HG03571 (cell line): ENCODE results near the gene TCHP.
"Not testable (repeated sequence)": the region's sequence is repeated elsewhere in the genome, so short reads cannot be mapped to it uniquely, and the experiment has no call there.

Experiments used
- ATAC-seq: cut with Tn5 transposase; IDR thresholded peaks from one replicate; pipeline ENCODE4 v1.9.1; 2021; ENCODE audit not compliant: unreplicated experiment

TCHP gene

DNA sequence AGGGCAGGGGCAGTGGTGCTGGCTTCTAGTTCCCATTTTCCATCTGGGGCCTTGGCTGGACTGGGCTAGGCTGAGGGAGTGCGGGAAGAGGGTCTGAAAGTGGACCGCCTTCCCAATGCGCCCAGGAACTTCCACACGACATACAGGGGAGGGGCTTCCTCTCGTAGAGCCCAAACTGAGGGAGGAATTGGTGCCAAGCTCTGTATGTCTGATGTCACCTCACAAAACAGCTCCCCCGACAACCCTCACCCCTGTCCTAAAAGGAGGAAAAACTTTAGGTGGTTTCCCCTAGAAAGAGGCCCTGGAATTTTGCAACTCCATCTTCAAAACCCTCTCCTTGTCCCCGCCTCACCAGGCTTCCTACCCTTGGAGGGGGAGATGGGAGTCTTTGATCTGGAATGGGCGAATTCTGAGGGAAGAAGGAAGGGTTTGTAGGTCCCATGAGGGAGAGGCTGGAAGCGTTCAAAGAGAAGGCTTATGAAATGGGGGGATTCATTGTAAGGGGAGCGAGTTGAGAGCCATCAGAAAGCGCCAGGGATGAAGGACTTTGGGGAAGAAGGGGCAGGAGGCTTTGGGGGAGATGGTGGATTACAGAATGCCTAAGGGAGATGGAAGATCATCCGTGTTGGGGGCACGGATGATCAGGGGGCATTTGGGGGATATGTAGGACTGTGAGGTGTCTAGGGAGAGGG is 20.6 kb upstream of the TCHP start:
- no peak for ATAC-seq

DNA sequence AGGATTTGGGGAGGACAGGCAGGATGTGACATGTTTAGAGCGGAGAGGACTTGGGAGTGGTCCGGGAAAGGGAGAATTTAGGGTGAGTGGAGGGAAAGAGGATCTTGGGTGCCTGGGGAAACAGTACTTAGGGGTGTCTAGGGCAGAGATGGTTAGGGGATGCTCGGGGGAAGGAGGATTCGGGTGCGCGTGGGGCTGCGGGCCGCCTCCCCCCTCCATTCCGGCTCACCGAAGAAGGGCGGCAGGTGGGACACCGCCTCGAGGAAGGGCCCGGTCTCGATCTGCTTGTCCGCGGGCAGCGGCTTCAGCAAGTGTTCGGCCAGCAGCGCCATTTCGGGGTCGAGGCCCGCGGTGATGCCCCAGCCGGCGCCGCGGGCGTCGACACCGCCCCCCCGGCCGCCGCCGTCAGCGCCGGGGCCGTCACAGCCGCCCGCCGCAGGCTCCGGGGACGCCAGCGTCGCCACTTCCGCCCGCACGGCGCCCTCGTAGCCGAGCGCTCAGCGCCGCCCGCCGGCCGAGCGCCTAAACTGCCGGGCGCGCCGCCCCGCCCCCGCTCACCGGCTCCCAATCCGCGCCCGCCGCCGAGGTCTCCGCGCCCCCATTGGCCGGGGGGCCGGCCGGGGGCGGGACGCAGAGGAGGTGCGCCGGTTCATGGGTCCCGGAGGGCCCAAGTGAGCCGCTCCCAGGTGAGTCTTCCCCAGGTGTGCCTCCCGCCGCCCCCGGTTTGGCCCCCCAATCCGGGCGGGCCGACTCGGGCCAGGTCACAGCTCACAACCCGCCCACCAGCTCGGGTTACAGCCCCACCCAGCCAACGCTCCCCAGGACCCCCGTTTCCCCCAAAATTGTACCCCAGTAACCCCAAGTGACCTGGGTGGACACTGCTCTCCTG is 19.8 kb upstream of the TCHP start, which contains the start of gene GLTP:
TSS of gene GLTP (minus strand) at position 499 of the 889 bp plus-strand sequence. CDS start at position 332, 167 bp downstream.
- peak; percentile 93 for ATAC-seq

DNA sequence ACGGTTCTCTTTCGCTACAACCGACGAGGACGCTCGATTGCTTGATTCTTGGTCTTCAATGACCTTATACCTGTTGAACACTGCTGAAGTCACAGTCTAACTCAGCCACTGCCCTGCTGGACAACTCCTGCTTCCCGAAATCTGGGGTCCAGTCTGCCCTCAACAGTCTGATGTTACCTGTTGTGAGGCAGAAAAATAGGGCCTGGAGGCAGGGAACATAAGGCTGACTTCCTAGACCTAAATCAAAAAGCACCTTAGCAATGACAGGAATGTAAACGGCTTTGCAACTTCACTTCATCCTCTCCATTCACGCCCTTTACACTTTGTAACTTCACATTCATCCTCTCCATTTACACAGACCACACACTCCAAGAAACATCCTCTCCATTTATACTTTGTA is 19.1 kb upstream of the TCHP start:
- no peak for ATAC-seq

DNA sequence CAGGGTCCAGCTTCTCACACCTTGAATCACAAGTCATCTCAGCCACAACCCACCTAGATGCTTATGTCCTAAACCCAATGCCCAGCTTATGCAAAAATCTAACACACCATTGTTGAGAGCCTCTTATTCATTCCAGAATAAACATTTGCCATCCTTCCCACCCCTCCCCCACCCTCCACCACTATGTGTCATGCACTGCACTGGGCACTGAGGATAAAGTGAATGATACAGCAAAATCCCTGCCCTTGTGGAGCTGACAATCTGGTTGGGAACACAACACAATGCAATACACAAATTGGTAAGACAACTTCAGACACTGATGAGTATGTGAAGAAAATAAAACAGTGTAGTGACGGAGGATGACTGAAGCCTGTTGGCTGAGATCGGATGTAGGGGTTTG is 18.3 kb upstream of the TCHP start:
- no peak for ATAC-seq

DNA sequence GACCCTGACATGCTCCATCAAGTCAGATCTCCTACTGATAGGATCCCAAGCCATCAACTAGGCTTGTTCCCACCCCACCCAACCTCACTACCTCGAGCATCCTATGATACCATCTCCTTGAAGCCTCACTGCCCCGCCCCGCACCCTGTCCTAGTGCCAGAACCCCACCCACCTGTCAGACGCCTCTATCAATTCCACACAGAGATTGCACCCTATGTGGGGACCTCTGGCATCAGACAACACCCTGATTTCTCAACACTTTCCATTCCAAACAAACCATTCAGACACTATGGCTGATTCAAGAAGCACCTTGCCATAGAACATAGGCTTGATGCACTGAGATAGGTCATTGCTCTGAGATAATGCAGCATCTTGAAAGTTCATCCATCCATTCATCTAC is 16.6 kb upstream of the TCHP start:
- no peak for ATAC-seq

DNA sequence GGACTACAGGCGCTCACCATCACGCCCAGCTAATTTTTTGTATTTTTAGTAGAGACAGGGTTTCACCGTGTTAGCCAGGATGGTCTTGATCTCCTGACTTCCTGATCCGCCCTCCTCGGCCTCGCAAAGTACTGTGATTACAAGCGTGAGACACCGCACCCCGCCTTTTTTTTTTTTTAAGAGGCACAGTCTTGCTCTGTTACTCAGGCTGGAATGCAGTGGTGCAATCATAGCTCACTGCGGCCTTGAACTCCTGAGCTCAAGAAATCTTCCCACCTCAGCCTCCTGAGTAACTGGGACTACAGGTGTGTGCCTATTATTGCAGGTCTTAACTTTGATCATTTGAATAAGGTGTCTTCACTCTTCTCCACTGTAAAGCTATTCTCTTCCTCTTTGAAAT is 14.5 kb upstream of the TCHP start:
- no peak for ATAC-seq

DNA sequence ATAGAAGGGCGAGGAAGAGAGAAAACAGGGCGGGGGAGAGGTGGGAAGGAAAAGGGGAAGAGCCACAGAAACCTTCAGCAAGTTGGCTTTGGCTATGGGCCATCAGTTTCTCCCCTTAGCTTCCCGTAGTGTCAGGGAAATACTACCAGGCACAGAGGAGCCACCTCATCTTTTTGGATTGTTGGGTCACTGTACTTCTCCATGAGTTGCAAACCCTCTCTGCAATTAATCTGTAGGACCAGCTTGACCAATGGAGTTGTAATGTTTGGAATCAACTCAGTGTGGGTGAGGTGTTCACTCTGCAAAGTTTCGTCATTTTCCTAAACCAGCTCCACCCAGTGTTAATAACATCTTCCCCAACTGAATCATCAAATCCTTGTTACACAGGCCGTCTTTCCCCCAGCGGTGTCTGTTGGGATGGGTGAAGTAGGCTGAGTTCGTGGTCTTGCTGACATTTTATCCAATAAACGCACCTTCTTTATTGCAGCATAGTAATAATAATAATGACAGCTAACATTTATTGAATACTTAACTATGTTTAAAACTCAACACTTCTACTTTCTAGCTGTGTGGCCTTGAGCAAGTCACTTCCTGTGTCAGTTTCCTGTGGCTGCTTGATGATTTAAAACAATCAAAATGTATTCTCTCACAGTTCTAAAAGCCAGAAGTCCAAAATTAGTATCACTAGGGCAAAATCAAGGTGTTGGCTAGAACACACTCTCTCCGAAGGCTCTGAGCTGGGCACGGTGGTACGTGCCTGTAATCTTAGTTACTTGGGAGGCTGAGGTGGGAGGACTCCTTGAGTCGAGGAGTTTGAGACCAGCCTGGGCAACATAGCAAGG is 11.7 kb upstream of the TCHP start:
- no peak for ATAC-seq

DNA sequence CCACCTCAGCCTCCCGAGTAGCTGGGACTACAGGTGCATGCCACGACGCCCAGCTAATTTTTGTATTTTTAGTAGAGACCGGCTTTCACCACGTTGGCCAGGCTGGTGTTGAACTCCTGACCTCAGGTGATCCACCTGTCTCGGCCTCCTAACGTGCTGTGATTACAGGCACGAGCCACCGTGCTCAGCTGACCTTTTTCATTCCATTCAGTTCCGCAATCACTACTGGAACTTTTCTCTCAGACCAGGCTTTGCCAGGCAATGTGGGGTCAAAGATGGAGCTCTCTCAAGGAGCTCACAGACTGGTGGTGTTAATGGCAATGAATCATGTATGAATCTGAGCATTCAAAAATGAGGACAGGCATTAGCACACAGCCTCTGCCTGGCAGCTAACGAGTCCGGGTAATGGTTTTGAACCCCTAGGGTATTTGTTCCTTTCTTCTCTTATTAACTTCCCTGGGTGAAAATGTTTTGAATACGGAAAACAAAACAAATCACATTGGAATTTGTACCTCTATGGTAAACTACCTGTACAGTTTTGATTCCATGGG is 9.4 kb upstream of the TCHP start:
- no peak for ATAC-seq

DNA sequence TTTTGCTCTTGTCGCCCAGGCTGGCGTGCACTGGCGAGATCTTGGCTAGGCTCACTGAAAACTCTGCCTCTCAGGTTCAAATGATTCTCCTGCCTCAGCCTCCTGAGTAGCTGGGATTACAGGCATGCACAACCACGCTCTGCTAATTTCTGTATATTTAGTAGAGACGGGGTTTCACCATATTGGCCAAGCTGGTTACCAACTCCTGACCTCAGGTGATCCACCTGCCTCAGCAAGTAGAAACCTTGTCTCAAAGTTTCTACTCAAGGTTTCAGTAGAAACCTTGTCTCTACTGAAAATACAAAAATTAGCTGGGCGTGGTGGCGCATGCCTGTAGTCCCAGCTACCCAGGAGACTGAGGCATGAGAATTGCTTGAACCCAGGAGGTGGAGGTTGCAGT is 8.3 kb upstream of the TCHP start:
- ATAC-seq = not testable (repeated sequence)

DNA sequence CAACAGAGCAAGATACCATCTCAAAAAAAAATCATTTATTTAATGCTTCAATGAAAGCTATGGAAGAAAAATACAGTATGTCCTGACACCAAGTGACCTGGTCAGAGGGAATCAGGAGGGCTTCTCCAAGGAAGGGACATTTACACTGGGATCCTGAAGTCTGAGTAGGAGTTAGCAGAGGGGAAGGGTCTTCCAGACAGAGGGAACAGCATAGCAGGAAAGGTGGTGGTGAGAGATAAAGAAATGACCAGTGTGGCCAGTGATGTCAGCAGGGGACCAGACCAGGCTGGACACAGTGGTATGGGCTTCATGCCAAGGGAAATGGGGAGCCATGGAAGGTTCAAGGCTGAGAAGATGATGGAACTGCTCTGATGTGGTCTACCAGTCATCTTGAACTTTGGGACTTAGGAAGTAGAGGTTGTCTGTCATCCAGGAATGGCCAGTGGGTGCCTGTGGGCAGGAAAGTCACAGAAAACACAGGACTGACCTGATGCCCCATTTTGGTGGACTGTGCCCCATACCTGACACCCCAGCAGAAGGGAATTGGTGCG is 7.8 kb upstream of the TCHP start:
- no peak for ATAC-seq

DNA sequence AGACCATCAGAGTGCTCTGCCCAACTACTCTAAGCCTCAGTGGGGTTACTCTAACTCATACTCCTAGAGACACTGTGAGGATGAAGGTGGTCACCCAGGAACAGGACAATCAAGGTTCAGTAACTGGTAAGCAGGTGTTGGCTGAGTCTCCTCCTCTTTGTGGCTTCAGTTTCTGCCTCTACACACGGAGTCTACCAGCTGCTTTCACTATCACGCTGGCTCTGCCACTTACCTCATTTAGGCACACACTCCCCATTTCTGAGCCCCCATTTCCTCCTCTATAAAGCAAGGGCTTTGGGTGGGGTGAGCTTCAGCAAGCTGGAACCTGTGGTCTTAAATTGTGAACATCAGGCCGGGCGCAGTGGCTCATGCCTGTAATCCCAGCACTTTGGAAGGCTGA is 7.3 kb upstream of the TCHP start:
- ATAC-seq = peak; percentile 58

DNA sequence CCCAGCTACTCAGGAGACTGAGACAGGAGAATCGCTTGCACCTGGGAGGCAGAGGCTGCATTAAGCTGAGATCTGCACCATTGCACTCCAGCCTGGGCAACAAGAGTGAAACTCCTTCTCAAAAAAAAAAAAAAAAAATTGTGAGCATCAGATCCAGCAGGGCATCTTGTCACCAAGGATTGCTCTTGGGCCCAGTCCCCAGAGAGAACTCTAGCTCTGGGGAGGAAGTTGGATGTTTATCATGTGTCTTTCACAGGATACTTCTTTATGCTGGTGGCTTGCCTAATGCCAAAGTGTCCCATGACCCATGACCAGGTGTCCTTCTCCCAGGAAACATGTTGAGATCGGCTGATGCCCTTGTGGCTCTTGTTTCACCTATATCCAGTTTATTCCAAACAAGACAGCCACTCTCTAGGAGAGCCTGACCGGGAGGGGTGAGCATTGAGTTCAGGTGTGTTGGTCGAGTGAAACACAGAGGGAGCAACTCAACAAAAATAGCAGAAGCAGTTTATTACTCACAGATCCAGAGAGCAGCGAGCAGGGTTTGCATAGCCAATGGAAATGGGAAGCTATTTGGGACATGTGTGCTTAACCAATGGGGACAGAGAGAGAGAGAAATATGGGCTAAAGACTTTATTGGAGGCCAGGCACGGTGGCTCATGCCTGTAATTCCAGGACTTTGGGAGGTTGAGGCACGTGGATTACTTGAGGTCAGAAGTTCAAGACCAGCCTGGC is 6.6 kb upstream of the TCHP start:
- no peak for ATAC-seq

DNA sequence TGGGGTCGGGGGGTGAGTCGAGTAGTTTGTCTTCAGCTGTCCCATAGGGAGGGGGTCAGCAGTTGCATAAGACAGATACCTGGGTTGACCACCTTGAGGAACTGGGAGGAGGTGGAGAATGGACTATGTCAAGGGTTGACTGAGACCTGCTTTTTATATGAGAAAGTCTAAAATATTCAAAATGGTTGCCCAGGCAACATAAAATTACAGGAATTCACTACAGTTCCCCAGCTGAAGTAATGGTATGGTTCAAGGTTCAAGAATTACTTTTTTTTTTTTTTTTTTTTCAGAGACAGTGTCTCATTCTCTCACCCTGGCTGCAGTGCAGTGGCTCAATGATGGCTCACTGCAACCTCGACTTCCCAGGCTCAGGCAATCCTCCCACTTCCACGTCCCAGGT is 5.1 kb upstream of the TCHP start:
- no peak for ATAC-seq

DNA sequence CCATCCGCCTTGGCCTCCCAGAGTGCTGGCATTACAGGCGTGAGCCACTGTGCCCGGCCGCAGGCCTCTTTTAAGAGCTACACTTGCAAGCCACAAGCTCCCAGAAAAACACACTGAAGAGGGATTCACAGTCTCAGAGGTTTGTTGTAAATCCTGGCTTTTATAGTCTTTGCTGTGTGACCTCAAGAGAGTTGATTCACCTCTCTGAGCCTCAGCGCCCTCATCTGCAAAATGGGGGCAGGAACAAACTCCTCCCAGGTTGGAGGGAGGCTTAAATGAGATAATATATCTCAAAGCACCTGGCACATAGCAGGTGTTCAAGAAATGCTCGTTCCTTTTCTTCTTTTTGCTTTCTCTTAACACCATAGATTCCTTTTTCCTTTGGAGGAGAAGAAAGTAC is 3.9 kb upstream of the TCHP start:
- no peak for ATAC-seq

DNA sequence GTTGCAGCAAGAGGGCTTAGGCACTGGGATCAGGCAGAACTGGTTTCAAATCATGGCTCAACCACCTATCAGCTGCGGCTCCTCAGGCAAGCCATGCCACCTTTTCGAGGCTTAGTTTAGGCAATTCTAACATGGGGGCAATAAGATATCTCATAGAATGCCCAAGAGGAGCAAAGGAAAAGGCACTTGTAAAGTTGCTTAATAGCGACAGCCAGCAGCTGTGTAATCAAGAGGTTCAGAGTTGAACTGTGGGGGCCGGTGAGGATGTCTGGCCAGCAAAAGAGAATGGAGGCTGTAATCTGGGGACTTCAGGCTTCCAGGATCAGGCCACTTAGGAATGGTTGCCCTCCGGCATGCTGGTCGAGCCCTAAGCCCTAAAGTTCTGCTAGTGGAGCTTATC is 3.0 kb upstream of the TCHP start:
- ATAC-seq = no peak

DNA sequence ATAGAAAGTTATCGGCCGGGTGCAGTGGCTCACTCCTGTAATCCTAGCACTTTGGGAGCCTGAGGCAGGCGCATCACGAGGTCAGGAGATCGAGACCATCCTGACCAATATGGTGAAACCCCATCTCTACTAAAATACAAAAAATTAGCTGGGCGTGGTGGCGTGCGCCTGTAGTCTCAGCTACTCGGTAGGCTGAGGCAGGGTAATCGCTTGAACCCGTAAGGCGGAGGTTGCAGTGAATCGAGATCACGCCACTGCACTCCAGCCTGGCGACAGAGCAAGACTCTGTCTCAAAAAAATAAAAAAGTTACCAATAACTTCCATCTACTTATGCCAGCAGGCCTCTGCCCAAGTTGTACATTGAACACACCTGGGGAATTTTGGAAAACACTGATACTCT is 729 bp upstream of the TCHP start:
- ATAC-seq = not testable (repeated sequence)

DNA sequence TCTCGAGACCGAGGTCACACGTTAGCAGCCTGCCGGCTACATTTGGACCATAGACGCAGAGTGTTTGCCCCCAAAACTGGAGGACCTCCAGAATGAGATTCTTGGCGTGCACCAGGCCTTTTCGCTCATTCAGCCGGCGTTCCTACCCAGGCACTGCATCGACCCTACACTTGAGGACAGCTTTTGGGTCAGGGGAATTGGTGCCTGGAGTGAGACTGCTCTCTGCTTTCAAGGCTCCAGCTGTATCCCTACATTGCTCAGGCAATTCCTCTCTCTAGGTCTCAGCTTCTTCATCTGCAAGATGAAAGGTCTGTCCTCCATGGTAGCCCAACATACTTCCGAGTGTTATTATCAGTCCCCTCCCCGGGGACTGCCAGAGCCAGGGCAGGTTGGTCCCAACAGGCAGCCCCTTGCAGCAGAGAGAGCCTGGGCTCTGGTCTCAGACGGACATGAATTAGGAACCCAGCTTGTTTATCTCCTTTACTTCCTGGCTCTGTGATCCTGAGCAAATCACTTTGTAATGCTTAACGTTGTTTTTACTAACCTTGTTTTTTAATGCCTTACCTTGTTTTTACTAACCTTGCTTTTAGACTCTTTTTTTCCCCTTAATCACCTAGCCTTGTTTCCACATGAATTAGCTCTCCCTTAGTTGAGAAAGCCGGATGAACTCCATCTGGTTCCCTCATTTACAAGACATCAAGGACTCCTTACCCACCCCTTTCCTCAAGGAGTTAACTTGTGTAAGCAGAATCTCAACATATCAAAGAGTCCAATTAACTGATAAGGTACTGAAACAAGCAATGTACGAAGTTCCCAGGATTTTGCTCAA is 892 bp downstream of the TCHP start:
- peak; percentile 21 for ATAC-seq

DNA sequence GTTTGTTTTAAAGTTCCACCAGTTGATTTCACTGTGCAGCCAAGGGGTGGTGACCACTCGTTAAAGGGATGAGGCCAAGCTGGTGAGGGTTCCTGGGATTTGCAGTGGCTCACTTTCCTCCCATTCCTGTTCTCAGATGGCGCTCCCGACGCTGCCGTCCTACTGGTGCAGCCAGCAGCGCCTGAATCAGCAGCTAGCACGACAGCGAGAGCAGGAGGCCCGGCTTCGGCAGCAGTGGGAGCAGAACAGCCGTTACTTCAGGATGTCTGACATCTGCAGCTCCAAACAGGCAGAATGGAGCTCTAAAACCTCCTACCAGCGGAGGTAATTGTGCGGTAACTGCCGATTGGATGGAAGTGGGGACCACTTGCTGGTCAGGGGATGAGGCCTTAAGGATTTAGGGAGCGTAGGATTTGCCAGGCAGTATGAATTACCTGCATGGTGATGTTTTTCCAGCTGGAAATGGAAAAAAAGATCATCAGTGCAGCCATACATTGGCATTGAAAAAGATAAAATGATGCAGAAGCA is 2.9 kb downstream of the TCHP start:
- ATAC-seq = no peak

DNA sequence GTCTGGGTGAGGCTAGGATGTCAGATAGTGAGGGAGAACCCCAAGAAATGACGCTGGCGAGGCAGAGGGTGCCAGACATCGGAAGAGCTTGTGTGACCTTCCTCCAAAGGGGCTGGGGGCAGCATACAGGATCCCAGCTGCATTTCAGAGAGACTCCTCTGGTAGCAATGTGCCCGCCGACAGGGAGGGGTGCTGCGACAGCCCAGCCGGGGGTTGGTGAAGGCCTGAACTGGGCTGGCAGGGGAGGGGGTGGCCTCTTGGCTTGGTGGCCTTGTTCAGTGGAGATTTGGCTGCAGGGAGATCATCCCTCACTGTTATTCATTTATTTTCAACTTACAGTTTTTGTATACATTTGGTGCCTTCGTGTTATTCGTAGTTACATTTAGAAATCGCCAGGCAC is 5.2 kb downstream of the TCHP start:
- ATAC-seq = no peak
